AG04450 (cell line): Measurements from ENCODE around the gene EXOC4. TPM values are rescaled to one million over a fixed set of nuclear protein-coding genes. Genes with fewer than 3 reads are reported as not detected.

Source experiments
- CTCF ChIA-PET: fragments of 300-600, 350-600 bp; formaldehyde crosslinking; extraction: SDS; loops from one replicate; lab custom pipeline; 2022; ENCODE audit warnings: antibody characterized with exemption, inconsistent platforms; lab: Charles Lee
- POLR2A ChIA-PET: fragments of 350-600 bp; formaldehyde crosslinking; extraction: SDS; loops from one replicate; lab custom pipeline; 2021; ENCODE audit warnings: antibody characterized with exemption, inconsistent platforms; lab: Yijun Ruan, JAX
- DNase-seq: peaks from one replicate; pipeline ENCODE4 v3.0.0-alpha.2; 2011; ENCODE audit warnings: low read depth, low spot score
- H3K27ac ChIP-seq: one replicate; pipeline ENCODE4 v1.5.1; 2012; ENCODE audit warnings: low read depth, low read length, control low read depth
- H3K27me3 ChIP-seq: one replicate; pipeline ENCODE4 v1.6.0; 2012; ENCODE audit warnings: low read length; ENCODE audit not compliant: control insufficient read depth, insufficient read depth
- H3K4me3 ChIP-seq: 2 replicates; pipeline ENCODE4 v1.5.1; 2011; ENCODE audit warnings: mild to moderate bottlenecking, low read depth, low read length, control low read depth
- H3K9me3 ChIP-seq: 2 replicates; pipeline ENCODE4 v1.5.1; 2012; ENCODE audit warnings: low read length; ENCODE audit not compliant: control insufficient read depth, insufficient read depth
- polyA plus RNA-seq: library from polyadenylated mRNA; depleted of rRNA; stranded (reverse); fragments of >200 nt; gene quantifications from 2 replicates; pipeline ENCODE4 v1.2.3, GENCODE V29; 2011
- TF ChIP-seq, protein P1 (sequence below): IDR thresholded peaks from 2 replicates; pipeline ENCODE4 v1.5.1; 2011; ENCODE audit warnings: low read depth, low read length, control low read depth, inconsistent platforms

EXOC4 gene
- polyA plus RNA-seq, 1 experiment: 73.5 TPM

GRCh38 chr7:133582766-133583523 is 330.1 kb downstream of the EXOC4 start:
- H3K27ac ChIP-seq: peak overlapping the region; percentile 96
- CTCF ChIA-PET: interaction anchor here (0.9 to 1.2 kb wide), 2 partner anchors 11 to 433 kb away, joined by 3 to 4 read pairs; no protein-coding TSS in a partner anchor
- TF ChIP-seq, protein P1, sequence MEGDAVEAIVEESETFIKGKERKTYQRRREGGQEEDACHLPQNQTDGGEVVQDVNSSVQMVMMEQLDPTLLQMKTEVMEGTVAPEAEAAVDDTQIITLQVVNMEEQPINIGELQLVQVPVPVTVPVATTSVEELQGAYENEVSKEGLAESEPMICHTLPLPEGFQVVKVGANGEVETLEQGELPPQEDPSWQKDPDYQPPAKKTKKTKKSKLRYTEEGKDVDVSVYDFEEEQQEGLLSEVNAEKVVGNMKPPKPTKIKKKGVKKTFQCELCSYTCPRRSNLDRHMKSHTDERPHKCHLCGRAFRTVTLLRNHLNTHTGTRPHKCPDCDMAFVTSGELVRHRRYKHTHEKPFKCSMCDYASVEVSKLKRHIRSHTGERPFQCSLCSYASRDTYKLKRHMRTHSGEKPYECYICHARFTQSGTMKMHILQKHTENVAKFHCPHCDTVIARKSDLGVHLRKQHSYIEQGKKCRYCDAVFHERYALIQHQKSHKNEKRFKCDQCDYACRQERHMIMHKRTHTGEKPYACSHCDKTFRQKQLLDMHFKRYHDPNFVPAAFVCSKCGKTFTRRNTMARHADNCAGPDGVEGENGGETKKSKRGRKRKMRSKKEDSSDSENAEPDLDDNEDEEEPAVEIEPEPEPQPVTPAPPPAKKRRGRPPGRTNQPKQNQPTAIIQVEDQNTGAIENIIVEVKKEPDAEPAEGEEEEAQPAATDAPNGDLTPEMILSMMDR: no peak
- H3K9me3 ChIP-seq: no peaks in the 10 kb centered on the region; the same call in 1 of the 2 replicates
- POLR2A ChIA-PET: interaction anchor here (0.6 kb wide), 1 partner anchor 30 kb away, joined by 3 read pairs; no protein-coding TSS in a partner anchor
- DNase-seq: peak; percentile 68
- no peaks in the 10 kb centered on the region for H3K27me3 ChIP-seq
- H3K4me3 ChIP-seq: no peak overlapping the region

DNA sequence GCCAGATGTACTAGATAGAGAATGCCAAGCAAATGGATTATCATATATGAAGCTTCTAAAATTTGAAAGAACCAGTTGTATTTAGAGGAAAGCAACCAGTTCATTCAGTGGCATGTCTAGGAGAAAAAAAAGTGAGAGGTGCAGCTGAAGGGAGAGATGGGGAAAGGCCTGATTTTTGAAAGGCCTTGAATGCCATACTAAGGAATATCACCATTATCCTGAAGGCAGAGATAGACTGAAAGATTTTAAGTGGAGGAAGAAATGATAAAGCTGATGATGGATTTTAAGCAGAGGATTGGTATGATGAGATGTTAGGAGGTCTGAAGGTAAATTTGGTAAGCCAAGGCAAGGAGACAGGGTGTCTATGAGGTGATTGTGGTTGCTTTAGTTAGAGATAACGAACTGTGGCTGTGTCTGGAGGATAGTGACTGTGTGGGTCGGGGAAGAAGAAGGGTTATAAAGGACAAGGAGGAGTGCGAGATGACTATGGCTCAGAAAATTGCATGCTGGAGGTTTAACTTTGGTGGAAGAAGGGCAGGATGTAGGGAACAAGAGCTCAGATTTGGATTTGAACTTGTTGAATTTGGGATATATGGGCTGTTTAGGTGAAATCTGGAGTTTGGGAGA is 330.8 kb downstream of the EXOC4 start:
- ChIA-PET POLR2A (interaction anchor here (0.6 kb wide), 2 partner anchors 31 to 68 kb away, joined by 3 read pairs; no protein-coding TSS in a partner anchor), CTCF (interaction anchor here (0.6 to 1.2 kb wide), 3 partner anchors 11 to 433 kb away, joined by 3 to 4 read pairs (median 3); no protein-coding TSS in a partner anchor)
- TF ChIP-seq, protein P1: no peak
- Histone ChIP-seq H3K4me3 (no peak overlapping the region), H3K9me3 (no peaks in the 10 kb centered on the region; the same call in 1 of the 2 replicates), H3K27ac (peak overlapping the region; percentile 96), H3K27me3 (no peaks in the 10 kb centered on the region)
- DNase-seq: no peak

DNA sequence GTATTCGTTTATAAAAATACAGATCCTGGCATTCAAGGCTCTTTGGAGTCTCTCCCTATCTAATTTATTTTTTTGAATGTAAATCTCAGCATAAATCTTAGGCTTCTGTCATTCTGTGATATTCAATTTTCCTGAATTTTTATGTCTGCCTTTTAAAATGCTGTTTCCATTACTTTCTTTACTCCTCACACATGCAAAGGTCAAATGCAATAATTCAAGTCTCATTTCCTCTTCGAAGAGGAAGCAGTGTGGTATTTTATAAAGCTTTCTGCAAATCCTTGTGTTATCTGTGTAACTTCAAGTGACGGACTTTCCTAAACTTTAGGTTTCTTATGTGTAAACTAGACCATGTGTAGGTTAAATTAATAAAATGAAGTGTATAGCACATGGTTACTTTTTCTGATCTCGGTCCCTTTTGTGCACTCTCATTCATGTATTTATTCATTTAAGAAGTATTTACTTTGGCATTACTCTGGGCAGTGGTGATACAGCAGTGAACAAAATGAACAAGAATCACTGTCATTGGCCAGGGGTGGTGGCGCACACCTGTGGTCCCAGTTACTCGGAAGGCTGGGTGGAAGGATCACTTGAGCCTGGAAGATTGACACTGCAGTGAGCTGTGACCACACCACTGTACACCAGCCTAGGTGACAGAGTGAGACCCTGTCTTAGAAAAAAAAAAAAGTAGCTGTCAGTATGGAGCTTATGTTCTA is 332.2 kb downstream of the EXOC4 start:
- no peaks in the 10 kb centered on the region; the same call in 1 of the 2 replicates for H3K9me3 ChIP-seq
- H3K4me3 ChIP-seq: no peak overlapping the region
- no peaks in the 10 kb centered on the region for H3K27me3 ChIP-seq
- no peak for DNase-seq
- POLR2A ChIA-PET: no interaction called here
- H3K27ac ChIP-seq: no peak overlapping the region
- CTCF ChIA-PET: no interaction called here
- TF ChIP-seq, protein P1: no peak

- no peaks in the 10 kb centered on the region for H3K27me3 ChIP-seq
- TF ChIP-seq, protein P1: no peak
- no peak overlapping the region for H3K27ac ChIP-seq
- no peaks in the 10 kb centered on the region; the same call in 1 of the 2 replicates for H3K9me3 ChIP-seq
- no peak for DNase-seq
- ChIA-PET CTCF (no interaction called here), POLR2A (no interaction called here)
- no peak overlapping the region for H3K4me3 ChIP-seq
These were observed 333.4 kb downstream of the EXOC4 start for GRCh38 chr7:133586253-133586652.
